ENCODE results near the gene SYNE4.

DNA sequence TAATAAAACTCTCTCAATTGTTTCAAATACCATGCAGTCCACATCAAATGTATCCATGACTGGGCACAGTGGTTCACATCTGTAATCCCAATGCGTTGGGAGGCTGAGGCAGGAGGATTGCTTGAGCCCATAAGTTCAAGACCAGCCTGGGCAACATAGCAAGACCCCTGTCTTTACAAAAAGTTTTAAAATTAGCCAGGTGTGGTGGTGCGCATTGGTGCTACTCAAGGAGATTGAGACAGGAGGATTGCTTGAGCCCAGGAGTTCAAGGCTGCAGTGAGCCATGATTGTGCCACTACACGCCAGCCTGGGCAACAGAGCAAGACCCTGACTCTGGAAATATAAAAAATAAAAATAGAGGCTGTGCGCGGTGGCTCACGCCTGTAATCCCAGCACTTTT is 19.1 kb upstream of the SYNE4 start:
- TF ChIP-seq EZH2 (IDR thresholded peaks at IDR 0.05; ENCODE audit: insufficient read depth, poor library complexity, severe bottlenecking) (no peak), EZH2phosphoT487 (IDR thresholded peaks at IDR 0.05; ENCODE audit: insufficient read depth, low read depth) (no peak)

All from GM23248 (cell line).